GM19324 (cell line): ENCODE measurements around the gene SAMD9L.
"Not testable (repeated sequence)": the region's sequence is repeated elsewhere in the genome, so short reads cannot be mapped to it uniquely, and the experiment has no call there.

Experiments used
- ATAC-seq: cut with Tn5 transposase; IDR thresholded peaks from one replicate; pipeline ENCODE4 v1.9.1; 2021; ENCODE audit warnings: mild to moderate bottlenecking, moderate library complexity; ENCODE audit not compliant: unreplicated experiment, low FRiP score

Gene SAMD9L

DNA sequence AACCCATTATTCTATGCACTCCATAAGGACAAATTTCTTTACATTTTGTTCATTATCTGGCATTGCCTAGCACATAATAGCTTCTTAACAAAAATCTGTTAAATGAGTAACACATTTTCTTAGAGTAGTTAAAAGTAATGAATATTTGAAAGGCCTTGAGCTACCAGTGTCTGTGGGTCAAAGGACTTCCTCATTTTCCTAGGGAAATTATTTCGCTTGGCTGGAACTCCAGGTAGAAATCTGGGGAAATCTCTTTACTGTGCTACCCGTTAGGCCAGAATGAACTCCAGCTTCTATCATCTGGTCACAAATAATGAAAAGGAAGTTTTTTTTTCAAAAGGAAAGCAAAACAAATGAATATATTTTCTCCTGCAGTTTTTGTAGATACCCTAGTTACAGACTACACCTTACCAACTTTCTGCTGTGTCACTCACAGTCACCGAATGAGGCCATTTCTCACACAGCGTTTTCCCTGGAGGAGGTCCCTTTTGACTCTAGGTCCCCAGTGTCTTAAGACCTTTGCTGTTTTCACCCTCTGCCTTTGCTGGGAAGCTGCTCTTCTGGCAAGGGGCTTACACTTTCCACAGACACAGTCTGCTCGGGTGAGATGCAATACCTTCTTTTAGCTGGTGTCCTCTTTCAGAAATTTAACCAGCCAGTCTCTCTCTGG lies 1.6 kb downstream of the SAMD9L start:
- peak; percentile 33 for ATAC-seq

DNA sequence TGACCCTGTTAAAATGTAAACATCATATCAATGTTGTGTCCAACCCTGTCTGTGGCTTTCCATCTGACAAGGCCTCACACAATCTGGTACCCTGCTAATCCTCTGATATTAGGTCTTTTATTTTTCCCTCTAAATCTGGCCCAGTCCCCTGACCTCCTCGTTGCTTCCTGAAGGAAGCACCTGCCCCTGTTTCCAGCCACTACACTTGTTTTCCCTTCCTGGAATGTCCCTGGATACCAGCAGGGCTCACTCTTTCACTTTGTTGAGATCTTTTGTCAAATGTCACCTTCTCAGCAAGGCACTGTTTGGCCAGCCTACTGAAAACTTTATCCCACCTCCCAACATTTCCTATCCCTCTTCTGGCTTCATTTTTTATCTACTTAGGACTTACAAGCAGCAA lies 2.1 kb downstream of the SAMD9L start:
- no peak for ATAC-seq

DNA sequence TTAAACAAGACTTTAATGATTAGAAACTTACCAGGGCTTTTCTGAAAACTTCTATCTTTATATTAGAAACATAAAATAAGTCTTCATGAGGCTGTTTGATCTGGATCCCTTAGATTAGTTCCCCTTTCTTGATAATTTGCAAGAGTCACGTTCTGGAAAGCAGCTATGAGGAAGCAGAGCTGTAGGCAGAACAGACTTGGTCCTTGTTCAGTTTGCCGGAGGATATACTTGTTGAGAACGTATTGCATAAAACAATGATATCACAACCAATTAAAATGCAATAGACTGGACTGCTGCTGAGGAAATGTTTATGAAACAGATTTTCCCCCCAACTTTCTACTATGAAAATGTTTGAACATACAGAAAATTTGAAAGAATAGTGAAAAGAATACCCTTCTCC lies 2.8 kb downstream of the SAMD9L start:
- no peak for ATAC-seq

DNA sequence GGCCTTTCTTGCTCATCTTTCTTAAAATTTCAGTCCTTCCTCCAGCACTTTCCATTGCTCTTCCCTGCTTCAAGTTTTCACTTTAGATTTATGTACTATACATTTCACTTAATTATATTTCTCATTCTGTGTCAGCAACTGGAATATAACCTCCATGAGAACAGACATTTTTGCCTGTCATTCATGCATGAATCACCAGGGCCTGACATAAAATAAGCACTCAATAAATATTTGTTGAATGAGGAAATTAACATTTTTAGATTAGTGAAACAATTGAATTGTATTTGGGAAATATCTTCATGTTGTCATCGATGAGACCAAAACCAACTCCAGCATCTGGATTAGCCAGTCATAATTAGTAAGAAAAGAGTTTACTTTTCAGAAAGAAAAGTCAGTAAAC lies 6.1 kb downstream of the SAMD9L start:
- ATAC-seq, result no peak

DNA sequence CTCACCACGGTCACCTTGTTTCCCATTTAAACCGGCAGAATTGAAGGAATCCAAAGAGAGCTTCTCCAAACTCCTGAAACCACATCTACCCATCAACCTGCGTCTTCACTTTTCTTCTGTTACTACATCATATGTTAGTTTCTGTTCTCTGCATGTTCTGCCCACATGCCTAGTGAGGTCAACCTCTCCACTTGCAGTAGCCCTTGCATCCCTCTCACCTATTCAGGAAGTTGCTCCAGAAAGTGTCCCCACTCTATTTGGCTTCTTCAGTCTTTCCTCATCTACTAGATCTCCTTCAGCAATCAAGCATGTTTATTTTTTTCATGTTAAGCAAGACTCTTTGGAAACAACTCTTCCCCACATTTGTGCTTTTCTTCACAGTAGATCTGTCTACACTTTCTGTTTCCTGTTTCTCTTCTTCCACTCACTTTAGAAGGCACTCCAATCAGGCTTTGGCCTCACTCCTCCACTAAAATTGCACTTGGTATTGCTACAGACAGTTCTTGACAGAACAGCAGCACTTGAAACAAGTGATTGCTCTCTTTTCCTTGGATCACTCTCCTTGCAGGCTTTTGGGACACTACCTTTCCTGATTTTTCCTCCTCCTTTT lies 7.5 kb downstream of the SAMD9L start:
- ATAC-seq, result no peak

DNA sequence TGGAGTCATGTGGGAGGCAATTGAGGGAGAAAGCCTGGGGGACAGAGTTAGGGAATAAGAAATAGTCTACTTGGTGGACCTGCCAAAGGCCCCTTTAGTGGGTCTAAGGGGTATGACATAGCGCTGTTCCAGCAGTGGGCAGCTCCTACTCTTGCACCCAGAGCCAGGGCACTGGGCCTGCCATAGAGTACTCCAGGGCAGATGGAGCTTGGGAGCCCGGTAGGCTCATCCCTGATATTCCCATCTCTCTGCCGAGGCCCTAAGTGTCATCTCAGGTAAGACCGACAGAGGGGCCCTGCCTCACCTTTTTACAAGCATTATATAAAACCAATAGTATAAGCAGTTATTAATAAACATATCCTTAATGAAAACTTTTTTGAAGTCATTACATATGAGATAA lies 9.6 kb downstream of the SAMD9L start:
- ATAC-seq, result no peak

DNA sequence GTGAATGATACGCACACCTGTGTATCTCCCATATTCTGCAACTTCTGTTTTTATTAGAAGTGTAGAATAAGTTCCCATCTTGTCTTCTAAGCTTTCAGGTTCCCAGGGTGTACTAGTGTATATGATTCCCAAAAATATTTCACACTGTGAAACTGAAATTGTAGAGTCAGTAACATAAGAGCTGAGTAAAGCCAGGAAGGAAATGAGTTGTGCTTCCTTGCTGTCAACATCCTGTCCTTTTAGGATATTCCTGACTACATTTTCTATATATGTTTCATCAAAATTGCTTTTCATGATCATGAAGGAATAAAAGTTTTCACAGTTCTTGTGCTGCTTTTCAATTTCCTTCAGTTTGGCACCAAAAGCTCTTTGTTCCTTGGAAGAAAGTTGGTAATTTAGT lies 15.2 kb downstream of the SAMD9L start:
- ATAC-seq, result no peak

DNA sequence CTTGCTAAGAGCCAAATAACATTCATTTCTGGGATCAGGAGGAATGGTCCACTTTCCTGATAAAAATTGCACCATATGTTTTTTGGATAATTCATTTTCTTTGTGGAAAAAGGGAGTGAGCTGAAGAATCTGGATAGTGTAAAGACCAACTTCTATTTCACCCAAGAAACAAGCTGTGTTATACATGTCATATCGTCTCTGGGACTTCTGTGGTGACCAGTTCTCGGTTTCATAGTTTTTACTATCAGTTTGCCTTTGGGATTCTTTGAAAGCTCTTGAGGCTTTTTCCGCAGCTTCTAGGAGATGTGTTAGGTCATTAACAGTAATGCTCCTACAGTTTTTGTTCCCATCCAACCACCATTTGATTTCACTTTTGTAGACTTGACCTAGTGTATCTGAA lies 16.0 kb downstream of the SAMD9L start:
- no peak for ATAC-seq

DNA sequence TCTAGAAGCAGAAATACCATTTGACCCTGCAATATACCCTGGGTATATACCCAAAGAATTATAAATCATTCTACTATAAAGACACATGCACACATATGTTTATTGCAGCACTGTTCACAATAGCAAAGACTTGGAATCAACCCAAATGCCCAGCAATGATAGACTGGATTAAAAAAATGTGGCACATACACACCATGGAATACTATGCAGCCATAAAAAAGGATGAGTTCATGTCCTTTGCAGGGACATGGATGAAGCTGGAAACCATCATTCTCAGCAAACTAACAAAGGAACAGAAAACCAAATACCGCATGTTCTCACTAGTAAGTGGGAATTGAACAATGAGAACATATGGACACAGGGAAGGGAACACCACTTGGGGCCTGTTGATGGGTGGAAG lies 21.2 kb downstream of the SAMD9L start:
- ATAC-seq, result not testable (repeated sequence)

DNA sequence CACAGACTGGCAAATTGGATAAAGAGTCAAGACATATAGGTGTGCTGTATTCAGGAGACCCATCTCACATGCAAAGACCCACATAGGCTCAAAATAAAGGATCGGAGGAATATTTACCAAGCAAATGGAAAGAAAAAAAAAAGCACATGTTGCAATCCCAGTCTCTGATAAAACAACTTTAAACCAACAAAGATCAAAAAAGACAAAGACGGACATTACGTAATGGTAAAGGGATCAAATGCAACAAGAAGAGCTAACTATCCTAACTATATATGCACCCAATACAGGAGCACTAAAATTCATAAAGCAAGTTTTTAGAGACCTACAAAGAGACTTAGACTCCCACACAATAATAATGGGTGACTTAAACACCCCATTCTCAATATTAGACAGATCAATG lies 24.7 kb downstream of the SAMD9L start:
- not testable (repeated sequence) for ATAC-seq

DNA sequence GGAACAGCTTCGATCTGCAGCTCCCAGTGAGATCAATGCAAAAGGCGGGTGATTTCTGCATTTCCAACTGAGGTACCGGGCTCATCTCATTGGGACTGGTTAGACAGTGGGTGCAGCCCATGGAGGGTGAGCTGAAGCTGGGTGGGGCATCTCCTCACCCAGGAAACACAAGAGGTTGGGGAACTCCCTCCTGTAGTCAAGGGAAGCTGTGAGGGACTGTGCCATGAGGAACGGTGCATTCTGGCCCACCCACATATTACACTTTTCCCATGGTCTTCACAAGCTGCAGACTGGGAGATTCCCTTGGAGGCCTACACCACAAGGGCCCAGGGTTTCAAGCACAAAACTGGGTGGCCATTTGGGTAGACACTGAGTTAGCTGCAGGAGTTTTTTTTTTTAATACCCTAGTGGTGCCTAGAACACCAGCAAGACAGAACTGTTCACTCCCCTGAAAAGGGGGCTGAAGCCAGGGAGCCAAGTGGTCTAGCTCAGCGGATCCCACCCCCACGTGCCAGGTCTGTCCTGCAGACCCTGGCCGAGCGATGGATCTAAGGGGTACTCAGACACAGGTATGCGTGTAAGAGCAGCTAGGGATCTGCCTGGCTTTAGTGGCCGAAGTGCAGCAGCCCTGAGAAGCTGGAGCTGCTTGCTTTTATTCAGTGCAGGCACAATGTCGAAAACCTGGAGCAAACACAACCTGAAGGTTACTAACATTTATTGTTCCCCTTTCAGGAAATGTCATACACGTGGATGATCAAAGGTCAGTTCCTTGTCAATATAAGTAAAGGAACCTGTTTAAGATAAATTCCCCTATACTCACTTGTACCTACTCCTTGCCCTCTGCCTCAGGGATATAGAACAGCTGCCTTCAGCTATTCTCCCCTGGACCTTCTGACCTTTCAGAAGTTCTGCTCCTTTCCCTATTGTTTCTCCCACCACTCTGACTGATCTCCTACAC lies 27.3 kb downstream of the SAMD9L start:
- ATAC-seq, result no peak

DNA sequence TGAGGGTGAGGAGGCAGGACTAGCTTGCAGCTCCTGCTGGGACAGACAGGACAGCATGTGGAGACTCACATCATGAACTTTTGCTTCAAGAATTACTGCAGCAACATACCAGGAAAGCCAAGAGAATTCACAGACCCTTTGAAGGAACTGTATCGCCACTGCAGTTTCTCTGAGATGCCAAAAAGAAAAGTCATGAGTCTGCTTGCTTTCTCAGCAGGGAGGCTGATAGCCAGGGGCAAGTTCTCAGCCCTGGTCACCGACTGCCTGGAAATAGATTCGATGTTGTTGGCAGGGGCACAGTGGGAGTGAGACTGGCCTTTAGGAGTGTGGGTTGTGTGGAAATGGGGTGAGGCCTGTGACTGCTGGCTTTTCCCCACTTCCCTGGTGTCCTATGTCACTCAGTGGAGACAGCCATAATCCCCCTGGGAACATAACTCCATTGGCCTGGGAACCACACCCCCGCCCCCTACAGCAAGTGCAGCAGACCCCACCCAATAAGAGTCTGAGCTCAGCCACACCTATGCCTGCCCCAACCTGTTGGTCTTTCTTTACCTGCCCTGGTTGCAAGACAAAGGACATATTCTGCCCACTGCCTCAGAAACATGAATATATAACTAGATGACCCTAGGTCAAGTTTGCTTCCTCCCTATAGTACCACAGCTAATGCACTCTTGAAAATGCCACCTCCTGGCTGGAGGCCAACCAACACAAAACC lies 28.8 kb downstream of the SAMD9L start:
- no peak for ATAC-seq

DNA sequence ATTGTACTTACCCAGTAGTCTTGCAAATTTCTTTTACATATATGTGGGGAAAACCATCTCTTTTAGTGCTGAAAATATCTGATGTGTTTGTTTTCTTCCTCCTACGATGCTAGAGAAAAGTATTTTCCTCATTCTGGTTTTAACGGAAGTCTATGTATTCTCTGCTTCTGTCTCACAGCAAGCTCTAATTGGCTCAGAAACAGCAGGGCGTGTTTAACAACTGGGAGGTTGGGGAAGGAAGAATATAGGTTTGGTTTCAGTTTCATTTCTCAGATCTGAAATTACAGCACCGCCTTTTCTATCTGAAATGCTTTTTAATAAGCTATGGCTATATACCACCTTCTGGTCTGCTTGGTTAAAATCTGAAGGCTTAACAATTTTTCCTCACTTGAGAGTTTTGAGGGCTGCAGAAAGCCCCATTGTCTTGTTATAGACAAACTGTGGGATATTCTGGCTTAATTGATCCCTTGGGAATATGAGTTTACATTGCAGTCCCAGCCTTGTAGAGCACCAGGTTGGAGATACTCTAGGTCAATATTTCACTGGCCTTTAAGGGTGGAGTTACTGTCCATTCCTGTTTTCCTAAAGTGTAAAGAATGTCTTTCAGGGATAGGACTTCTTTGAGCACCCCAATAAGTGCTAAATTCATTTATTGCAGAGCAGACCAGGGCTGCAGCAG lies 30.2 kb downstream of the SAMD9L start, which contains the start of gene SAMD9:
TSS of gene SAMD9 (minus strand) at position 128 of the 679 bp plus-strand sequence. CDS start 11,882 bp downstream, outside the sequence.
- peak; percentile 97 for ATAC-seq

DNA sequence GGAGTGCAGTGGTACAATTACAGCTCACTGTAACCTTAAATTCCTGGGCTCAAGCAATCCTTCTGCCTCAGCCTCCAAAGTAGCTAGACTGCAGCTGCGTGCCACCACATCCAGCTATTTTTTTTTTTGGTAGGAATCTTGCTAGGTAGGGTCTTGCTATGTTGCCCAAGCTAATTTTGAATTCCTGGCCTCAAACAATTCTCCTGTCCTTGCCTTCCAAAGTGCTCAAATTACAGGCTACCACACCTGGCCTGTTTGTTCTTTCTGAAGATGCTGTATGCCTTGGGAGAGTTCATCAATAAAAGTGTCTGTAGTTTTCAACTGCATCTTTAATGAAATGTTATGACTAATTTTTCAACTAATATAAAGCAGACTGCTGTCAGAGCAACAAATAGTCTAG lies 30.9 kb downstream of the SAMD9L start:
- no peak for ATAC-seq

DNA sequence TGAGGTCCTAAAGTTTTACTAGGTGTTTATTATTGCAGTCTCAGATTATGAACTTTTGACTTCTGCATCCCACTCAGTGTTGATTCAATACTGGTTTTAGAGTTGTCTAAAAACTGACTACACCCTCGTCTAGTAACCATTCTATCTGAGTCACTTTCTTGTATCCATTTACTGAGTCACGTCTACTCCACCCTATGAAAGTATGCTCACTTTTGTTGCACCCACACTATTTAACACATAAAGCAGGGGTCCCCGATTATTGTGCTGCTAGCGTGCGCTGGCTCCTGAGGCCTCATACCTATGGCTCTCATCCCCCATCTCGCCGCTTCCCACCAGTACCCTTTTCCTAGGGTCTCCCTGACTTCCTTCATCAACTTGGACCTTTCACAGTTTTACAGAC lies 32.4 kb downstream of the SAMD9L start:
- no peak for ATAC-seq

DNA sequence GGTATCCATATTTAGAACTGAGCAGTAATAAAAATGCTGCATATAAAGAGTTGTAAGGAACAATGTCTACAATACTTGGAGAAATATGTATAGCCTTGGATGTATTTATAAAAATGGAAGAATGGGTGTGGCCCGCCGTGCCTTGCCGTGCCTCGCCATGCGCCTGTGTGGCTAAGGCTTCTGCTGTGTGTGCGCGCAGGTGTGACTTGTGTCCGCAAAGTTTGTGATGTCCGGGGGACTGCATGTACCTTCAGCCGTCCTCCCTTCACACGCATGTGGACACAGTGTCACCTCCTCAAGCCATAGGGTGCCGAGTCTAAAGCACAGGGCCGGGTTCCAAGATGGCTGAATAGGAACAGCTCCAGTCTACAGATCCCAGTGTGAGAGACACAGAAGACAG lies 40.2 kb downstream of the SAMD9L start:
- ATAC-seq, result no peak

DNA sequence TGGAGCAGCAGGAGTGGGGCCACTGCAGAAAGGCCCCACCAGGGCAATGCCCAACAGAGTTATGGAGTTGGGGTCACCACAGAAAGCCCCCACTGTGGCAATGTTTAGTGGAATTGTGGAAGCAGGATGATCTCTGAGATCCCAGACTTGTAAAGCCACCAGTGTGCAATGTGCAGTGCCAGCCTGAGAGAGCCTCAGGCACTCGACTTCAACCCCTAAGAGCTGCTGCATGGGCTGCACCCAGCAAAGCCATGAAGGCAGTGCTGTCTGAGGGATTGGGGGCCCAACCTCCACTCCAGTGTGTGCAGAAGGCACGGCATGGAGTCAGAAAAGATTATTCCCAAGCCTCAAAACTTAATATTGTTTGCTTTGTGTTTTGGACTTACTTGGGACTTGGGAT lies 50.8 kb downstream of the SAMD9L start:
- no peak for ATAC-seq

DNA sequence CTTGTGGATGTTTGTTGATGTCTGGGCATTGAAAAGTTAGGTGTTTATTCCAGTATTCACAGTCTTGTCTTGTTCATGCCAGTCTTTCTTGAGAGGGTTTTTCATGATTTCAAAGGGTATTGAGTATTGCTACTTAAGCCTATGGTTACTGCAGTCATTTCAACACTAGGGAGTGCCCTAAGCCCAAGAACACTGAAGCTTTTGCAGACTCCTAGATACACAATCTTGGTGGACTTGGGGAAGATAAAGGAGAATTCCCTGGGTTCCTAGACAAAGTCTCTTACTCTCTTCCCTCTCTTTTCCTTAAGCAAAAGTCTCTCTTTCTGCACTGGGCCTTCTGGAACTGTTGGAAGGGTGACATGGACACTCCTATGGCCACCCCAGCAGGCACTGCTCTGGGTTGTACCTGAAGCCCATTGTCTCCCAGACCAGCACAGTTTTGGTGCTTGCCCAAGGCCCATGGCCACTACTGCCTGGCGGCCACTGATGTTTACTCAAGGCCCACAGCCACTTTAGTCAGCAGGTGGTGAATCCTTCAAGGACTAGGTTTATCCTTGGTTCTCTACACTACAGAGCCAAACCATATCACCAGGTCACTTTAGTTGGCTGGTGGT lies 55.3 kb downstream of the SAMD9L start:
- peak; percentile 65 for ATAC-seq
